DOHH2 (cell line): ENCODE results near the gene RANBP1.

Experiments used
- H3F3A ChIP-seq: fragments of 200-600 bp; sonication (generic), shearing (Covaris generic); 2 replicates; pipeline ENCODE4 v1.6.0; 2016; ENCODE audit warnings: antibody characterized with exemption, mild to moderate bottlenecking; ENCODE audit not compliant: control insufficient read depth, insufficient read depth
- H3K27ac ChIP-seq: fragments of 200-600 bp; sonication (generic); 2 replicates; pipeline ENCODE4 v1.5.1; 2014; ENCODE audit warnings: low read depth, mild to moderate bottlenecking, low read length, moderate library complexity
- H3K27me3 ChIP-seq: fragments of 200-600 bp; sonication (generic); 2 replicates; pipeline ENCODE4 v1.6.1; 2014; ENCODE audit warnings: mild to moderate bottlenecking, low read length, mixed read lengths; ENCODE audit not compliant: control insufficient read depth
- H3K36me3 ChIP-seq: fragments of 200-600 bp; sonication (generic); 2 replicates; pipeline ENCODE4 v1.6.1; 2014; ENCODE audit warnings: mild to moderate bottlenecking, low read length, moderate library complexity, mixed read lengths; ENCODE audit not compliant: control insufficient read depth
- H3K4me1 ChIP-seq: fragments of 200-600 bp; sonication (generic); 2 replicates; pipeline ENCODE4 v1.6.1; 2014; ENCODE audit warnings: mild to moderate bottlenecking, low read length, mixed read lengths; ENCODE audit not compliant: control insufficient read depth
- H3K4me2 ChIP-seq: fragments of 200-600 bp; sonication (generic); 2 replicates; pipeline ENCODE4 v1.6.0; 2014; ENCODE audit warnings: mild to moderate bottlenecking, low read length, moderate library complexity
- H3K4me3 ChIP-seq: fragments of 200-600 bp; sonication (generic); 2 replicates; pipeline ENCODE4 v1.5.1; 2014; ENCODE audit warnings: mild to moderate bottlenecking, low read length, mixed read lengths
- H3K79me2 ChIP-seq: fragments of 200-600 bp; sonication (generic); 2 replicates; pipeline ENCODE4 v1.6.1; 2014; ENCODE audit warnings: mild to moderate bottlenecking, low read length, mixed read lengths; ENCODE audit not compliant: control insufficient read depth
- H3K9me2 ChIP-seq: fragments of 200-600 bp; sonication (generic); replicated peaks from 2 replicates; pipeline ENCODE4 v1.6.1; 2014; ENCODE audit warnings: mild to moderate bottlenecking, low read length, mixed read lengths; ENCODE audit not compliant: control insufficient read depth
- H3K9me3 ChIP-seq: fragments of 200-600 bp; sonication (generic); 2 replicates; pipeline ENCODE4 v1.6.1; 2014; ENCODE audit warnings: antibody characterized with exemption, low read length, mixed read lengths; ENCODE audit not compliant: control insufficient read depth, insufficient read depth
- H4K20me1 ChIP-seq: fragments of 200-600 bp; sonication (generic); 2 replicates; pipeline ENCODE4 v1.6.0; 2014; ENCODE audit warnings: low read depth, mild to moderate bottlenecking, antibody characterized with exemption, low read length, moderate library complexity; ENCODE audit not compliant: control insufficient read depth, insufficient read depth
- EZH2phosphoT487 ChIP-seq: fragments of 200-600 bp; sonication (generic); IDR thresholded peaks from 2 replicates; pipeline ENCODE4 v1.6.1; 2017; ENCODE audit warnings: borderline replicate concordance, mild to moderate bottlenecking, antibody characterized with exemption, low read length, moderate library complexity, mixed read lengths
- TF ChIP-seq, protein P1 (sequence below): fragments of 200-600 bp; sonication (generic); IDR thresholded peaks from one replicate; pipeline ENCODE4 v1.5.1; 2014; ENCODE audit warnings: antibody characterized with exemption, mild to moderate bottlenecking, low read depth, low read length; ENCODE audit not compliant: poor library complexity, severe bottlenecking

Gene RANBP1

DNA sequence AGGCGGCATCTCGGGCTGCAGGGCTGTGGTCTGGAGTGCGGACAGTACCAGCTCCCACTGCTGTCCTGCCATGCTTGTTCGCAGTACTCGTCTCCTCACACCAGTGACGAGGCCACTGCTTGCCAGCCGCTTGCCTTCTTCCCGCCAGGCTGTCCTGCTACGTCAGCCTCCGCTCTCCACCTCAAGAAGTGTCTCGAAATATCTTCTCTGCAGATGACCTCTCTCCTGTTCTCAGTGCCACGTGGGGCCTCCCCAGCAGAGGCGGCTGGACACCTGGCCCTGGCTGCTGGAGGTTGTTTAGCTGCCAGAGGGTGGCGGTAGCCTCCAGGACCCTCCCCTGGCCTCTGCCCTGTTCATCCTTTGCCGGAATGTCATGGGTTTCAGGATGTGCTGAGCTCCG lies 38.0 kb downstream of the RANBP1 start:
- Histone ChIP-seq H3K4me2 (no peak overlapping the region), H3K27me3 (0 out of 2 replicates have a peak, but pooled peaks cover 3% of the 10 kb centered on the region), H3K79me2 (no peaks in the 10 kb centered on the region), H3K4me1 (no peaks in the 10 kb centered on the region), H3F3A (no peaks in the 10 kb centered on the region), H3K4me3 (no peak overlapping the region), H3K27ac (no peak overlapping the region), H4K20me1 (no peaks in the 10 kb centered on the region), H3K36me3 (no peaks in the 10 kb centered on the region), H3K9me3 (no peaks in the 10 kb centered on the region), H3K9me2 (no peaks in the 10 kb centered on the region)
- TF ChIP-seq EZH2phosphoT487, result no peak
- TF ChIP-seq, protein P1, sequence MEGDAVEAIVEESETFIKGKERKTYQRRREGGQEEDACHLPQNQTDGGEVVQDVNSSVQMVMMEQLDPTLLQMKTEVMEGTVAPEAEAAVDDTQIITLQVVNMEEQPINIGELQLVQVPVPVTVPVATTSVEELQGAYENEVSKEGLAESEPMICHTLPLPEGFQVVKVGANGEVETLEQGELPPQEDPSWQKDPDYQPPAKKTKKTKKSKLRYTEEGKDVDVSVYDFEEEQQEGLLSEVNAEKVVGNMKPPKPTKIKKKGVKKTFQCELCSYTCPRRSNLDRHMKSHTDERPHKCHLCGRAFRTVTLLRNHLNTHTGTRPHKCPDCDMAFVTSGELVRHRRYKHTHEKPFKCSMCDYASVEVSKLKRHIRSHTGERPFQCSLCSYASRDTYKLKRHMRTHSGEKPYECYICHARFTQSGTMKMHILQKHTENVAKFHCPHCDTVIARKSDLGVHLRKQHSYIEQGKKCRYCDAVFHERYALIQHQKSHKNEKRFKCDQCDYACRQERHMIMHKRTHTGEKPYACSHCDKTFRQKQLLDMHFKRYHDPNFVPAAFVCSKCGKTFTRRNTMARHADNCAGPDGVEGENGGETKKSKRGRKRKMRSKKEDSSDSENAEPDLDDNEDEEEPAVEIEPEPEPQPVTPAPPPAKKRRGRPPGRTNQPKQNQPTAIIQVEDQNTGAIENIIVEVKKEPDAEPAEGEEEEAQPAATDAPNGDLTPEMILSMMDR, result no peak

DNA sequence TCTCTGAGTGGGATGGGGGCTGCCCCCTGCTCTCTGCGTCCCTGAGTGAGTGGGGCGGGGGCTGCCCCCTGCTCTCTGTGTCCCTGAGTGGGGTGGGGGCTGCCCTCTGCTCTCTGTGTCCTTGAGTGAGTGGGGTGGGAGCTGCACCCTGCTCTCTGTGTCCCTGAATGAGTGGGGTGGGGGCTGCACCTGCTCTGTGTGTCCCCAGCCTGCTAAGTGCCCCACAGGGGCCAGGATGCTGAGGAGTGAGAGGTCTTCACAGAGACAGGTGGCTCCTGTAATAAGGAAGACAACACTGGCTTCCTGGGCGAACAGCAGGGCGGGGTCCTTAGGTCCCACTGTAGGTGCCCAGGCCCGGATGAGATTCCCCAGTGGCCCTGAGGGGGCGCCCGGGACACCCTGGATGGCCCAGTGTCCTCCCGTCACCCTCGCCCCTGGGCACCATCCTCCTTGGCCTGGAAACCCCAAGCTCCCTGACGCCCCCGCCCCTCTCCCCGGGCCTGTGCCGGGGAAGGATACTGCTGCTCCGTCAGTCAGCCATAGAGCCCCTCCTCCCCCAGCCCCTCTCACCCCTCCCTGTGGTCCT lies 38.8 kb downstream of the RANBP1 start:
- no peaks in the 10 kb centered on the region for H4K20me1 ChIP-seq
- H3K27ac ChIP-seq, result no peak overlapping the region
- no peaks in the 10 kb centered on the region for H3K9me2 ChIP-seq
- no peaks in the 10 kb centered on the region for H3K79me2 ChIP-seq
- H3K4me1 ChIP-seq, result no peaks in the 10 kb centered on the region
- H3K4me2 ChIP-seq, result no peak overlapping the region
- 0 out of 2 replicates have a peak, but pooled peaks cover 3% of the 10 kb centered on the region for H3K27me3 ChIP-seq
- H3K4me3 ChIP-seq, result no peak overlapping the region
- TF ChIP-seq, protein P1, result no peak
- no peak for TF ChIP-seq EZH2phosphoT487
- no peaks in the 10 kb centered on the region for H3F3A ChIP-seq
- no peaks in the 10 kb centered on the region for H3K9me3 ChIP-seq
- H3K36me3 ChIP-seq, result no peaks in the 10 kb centered on the region

DNA sequence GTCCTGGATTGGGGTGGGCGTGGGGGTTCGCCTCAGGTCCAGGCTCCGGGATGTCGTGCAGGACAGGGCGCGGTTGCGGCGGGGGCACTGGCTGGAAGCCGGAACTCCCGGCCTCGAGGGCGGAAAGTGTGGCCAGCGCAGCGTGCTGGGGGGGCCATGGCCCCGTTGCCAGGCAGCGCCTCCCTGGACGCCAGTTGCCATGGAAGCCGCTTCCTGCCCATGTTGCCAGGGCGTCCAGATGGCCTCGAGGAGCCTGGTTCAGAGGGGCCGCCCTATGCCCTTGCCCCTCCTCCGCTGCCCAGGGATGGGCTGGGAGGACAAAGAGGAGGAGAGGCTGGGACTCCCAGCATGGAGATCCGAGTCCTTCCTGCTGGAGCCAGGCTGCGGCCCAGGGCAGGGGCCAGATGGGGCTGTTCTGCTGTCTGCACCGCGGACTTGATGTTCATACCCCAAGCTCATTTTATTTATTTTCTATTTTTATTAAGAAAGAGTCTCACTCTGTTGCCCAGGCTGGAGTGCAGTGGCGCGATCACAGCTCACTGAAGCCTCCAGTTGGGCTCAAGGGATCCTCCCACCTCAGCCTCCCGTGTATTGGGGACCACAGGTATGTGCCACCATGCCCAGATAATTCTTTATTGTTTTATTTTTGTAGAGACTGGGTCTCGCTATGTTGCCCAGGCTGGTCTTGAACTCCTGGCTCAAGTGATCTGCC lies 39.6 kb downstream of the RANBP1 start:
- H4K20me1 ChIP-seq, result no peaks in the 10 kb centered on the region
- no peaks in the 10 kb centered on the region for H3K36me3 ChIP-seq
- H3K79me2 ChIP-seq, result no peaks in the 10 kb centered on the region
- no peaks in the 10 kb centered on the region for H3K9me3 ChIP-seq
- H3K27ac ChIP-seq, result no peak overlapping the region
- TF ChIP-seq EZH2phosphoT487, result no peak
- TF ChIP-seq, protein P1, result no peak
- no peak overlapping the region for H3K4me3 ChIP-seq
- no peaks in the 10 kb centered on the region for H3K4me1 ChIP-seq
- H3F3A ChIP-seq, result no peaks in the 10 kb centered on the region
- no peak overlapping the region for H3K4me2 ChIP-seq
- H3K9me2 ChIP-seq, result no peaks in the 10 kb centered on the region
- 0 out of 2 replicates have a peak, but pooled peaks cover 3% of the 10 kb centered on the region for H3K27me3 ChIP-seq
